MM.1S (cell line): ENCODE measurements around the gene SERPINE2.
"Not testable (repeated sequence)": the region's sequence is repeated elsewhere in the genome, so short reads cannot be mapped to it uniquely, and the experiment has no call there.

Experiments
- DNase-seq: peaks from one replicate; pipeline ENCODE4 v3.0.0-alpha.2; 2015
- H2AFZ ChIP-seq: fragments of 300-600 bp; sonication (generic); 2 replicates; pipeline ENCODE4 v1.6.0; 2016; ENCODE audit warnings: antibody characterized with exemption, low read length
- H3F3A ChIP-seq: fragments of 300-600 bp; sonication (generic); 2 replicates; pipeline ENCODE4 v1.6.1; 2016; ENCODE audit warnings: mild to moderate bottlenecking, antibody characterized with exemption, low read length, moderate library complexity, mixed read lengths; ENCODE audit not compliant: insufficient read depth
- H3K27ac ChIP-seq: fragments of 300-600 bp; sonication (generic); 2 replicates; pipeline ENCODE4 v1.5.1; 2016; ENCODE audit warnings: mild to moderate bottlenecking, low read length
- H3K27me3 ChIP-seq: fragments of 300-600 bp; sonication (generic); replicated peaks from 2 replicates; pipeline ENCODE4 v1.6.0; 2016; ENCODE audit warnings: low read length; ENCODE audit not compliant: insufficient read depth
- H3K36me3 ChIP-seq: fragments of 300-600 bp; sonication (generic); replicated peaks from 2 replicates; pipeline ENCODE4 v1.6.1; 2016; ENCODE audit warnings: mild to moderate bottlenecking, low read length, mixed read lengths; ENCODE audit not compliant: insufficient read depth
- H3K4me1 ChIP-seq: fragments of 300-600 bp; sonication (generic); 2 replicates; pipeline ENCODE4 v1.6.1; 2016; ENCODE audit warnings: low read length, mixed read lengths
- H3K4me2 ChIP-seq: fragments of 300-600 bp; sonication (generic); 2 replicates; pipeline ENCODE4 v1.6.0; 2016; ENCODE audit warnings: low read depth, low read length
- H3K4me3 ChIP-seq: fragments of 300-600 bp; sonication (generic); 2 replicates; pipeline ENCODE4 v1.5.1; 2016; ENCODE audit warnings: low read length, mixed read lengths
- H3K79me2 ChIP-seq: fragments of 300-600 bp; sonication (generic); 2 replicates; pipeline ENCODE4 v1.6.1; 2016; ENCODE audit warnings: mixed run types, low read length, mixed read lengths
- H3K9ac ChIP-seq: fragments of 300-600 bp; sonication (generic); 2 replicates; pipeline ENCODE4 v1.6.1; 2016; ENCODE audit warnings: low read length, mixed read lengths
- H3K9me2 ChIP-seq: fragments of 300-600 bp; sonication (generic); replicated peaks from 2 replicates; pipeline ENCODE4 v1.6.1; 2016; ENCODE audit warnings: mild to moderate bottlenecking, low read length, mixed read lengths; ENCODE audit not compliant: insufficient read depth
- H3K9me3 ChIP-seq: fragments of 300-600 bp; sonication (generic); replicated peaks from 2 replicates; pipeline ENCODE4 v1.6.1; 2016; ENCODE audit warnings: mild to moderate bottlenecking, low read length, mixed read lengths; ENCODE audit not compliant: insufficient read depth
- H4K20me1 ChIP-seq: fragments of 300-600 bp; sonication (generic); 2 replicates; pipeline ENCODE4 v1.6.1; 2016; ENCODE audit warnings: mild to moderate bottlenecking, low read length, moderate library complexity, mixed read lengths; ENCODE audit not compliant: insufficient read depth
- EZH2 ChIP-seq: fragments of 300-600 bp; sonication (generic); optimal IDR thresholded peaks from 2 replicates; pipeline ENCODE3; 2017; ENCODE audit warnings: low read depth, mild to moderate bottlenecking, antibody characterized with exemption, low read length, mixed read lengths
- EZH2phosphoT487 ChIP-seq: fragments of 300-600 bp; sonication (generic); IDR thresholded peaks from 2 replicates; pipeline ENCODE4 v1.6.1; 2018; ENCODE audit warnings: antibody characterized with exemption, low read length
- TF ChIP-seq, protein P1 (sequence below): fragments of 300-600 bp; sonication (generic); IDR thresholded peaks from 2 replicates; pipeline ENCODE4 v1.5.1; 2016; ENCODE audit warnings: antibody characterized with exemption, low read length, mixed read lengths

Gene SERPINE2

DNA sequence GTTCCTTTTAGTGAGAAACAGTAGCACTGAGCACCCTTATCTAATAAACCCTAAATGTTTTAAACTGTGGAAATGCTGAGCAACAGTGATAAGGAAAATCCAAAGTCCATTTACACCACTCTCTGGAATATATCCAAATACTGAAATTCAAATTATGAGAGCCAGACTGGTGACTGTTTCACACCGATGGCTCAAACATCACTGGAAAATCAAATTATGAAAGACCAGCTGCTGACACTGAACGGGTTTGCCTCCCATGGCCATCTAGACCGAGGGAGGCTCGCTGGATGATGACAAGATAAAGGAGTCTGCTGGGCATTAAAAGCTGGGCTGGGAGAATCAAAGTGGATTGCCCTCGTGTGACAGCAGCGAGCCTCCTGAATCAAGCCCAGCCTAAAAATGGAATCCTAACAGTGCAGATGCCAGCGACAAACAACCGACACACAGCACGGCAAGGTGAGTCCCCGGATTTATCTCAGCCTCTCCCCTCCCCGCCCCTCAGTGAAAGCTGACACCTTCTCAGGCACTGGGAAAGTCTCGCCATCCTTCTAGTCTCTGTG, 30.3 kb downstream of the SERPINE2 start:
- Histone ChIP-seq H3F3A (no peaks in the 10 kb centered on the region), H3K79me2 (0 out of 2 replicates have a peak, but pooled peaks cover 3% of the 10 kb centered on the region), H3K4me3 (no peak overlapping the region), H2AFZ (no peak overlapping the region), H3K27ac (no peak overlapping the region), H3K27me3 (no peaks in the 10 kb centered on the region), H4K20me1 (no peaks in the 10 kb centered on the region), H3K9me2 (no peaks in the 10 kb centered on the region), H3K9me3 (no peaks in the 10 kb centered on the region), H3K36me3 (no peaks in the 10 kb centered on the region), H3K9ac (no peak overlapping the region), H3K4me2 (no peak overlapping the region), H3K4me1 (peaks cover 5% of the 10 kb centered on the region; the same call in 1 of the 2 replicates)
- TF ChIP-seq EZH2 (no peak), EZH2phosphoT487 (no peak)
- TF ChIP-seq, protein P1, sequence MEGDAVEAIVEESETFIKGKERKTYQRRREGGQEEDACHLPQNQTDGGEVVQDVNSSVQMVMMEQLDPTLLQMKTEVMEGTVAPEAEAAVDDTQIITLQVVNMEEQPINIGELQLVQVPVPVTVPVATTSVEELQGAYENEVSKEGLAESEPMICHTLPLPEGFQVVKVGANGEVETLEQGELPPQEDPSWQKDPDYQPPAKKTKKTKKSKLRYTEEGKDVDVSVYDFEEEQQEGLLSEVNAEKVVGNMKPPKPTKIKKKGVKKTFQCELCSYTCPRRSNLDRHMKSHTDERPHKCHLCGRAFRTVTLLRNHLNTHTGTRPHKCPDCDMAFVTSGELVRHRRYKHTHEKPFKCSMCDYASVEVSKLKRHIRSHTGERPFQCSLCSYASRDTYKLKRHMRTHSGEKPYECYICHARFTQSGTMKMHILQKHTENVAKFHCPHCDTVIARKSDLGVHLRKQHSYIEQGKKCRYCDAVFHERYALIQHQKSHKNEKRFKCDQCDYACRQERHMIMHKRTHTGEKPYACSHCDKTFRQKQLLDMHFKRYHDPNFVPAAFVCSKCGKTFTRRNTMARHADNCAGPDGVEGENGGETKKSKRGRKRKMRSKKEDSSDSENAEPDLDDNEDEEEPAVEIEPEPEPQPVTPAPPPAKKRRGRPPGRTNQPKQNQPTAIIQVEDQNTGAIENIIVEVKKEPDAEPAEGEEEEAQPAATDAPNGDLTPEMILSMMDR, result no peak
- DNase-seq, result no peak

DNA sequence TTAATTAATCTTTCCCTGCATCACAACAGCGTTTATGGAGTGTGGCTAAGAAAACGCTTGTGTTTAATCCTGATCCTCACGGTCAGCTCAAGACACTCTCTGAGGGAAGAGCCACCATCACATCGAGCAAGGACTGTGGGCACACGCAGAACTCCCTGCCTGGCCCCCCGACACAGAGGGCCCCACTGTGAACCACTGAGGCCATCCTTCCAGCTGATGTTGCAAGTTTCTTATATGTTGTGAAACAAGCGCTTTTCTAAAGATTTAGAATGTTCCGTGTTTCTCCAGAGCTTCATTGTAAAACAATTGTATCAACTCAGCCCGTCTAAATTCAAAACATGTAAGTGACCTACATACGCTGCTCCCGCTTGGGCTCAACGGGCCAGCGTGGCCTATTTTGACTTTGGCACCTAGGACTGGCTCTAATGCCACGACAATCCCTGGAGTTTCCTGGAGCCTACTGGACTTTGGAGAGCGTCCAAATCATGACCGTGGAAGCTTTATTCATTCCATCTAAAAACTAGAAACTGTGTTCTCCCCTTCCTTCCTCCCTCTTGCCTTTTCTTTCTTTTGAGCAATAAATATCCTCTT, 34.9 kb downstream of the SERPINE2 start:
- no peak for DNase-seq
- no peak overlapping the region for H3K4me2 ChIP-seq
- no peaks in the 10 kb centered on the region for H3K4me1 ChIP-seq
- TF ChIP-seq, protein P1, result no peak
- TF ChIP-seq EZH2, result no peak
- no peak for TF ChIP-seq EZH2phosphoT487
- H3K79me2 ChIP-seq, result 0 out of 2 replicates have a peak, but pooled peaks cover 3% of the 10 kb centered on the region
- H3K9me3 ChIP-seq, result no peaks in the 10 kb centered on the region
- H3K27me3 ChIP-seq, result no peaks in the 10 kb centered on the region
- no peaks in the 10 kb centered on the region for H3K36me3 ChIP-seq
- no peak overlapping the region for H3K4me3 ChIP-seq
- H3K9ac ChIP-seq, result no peak overlapping the region
- H4K20me1 ChIP-seq, result no peaks in the 10 kb centered on the region
- H3K27ac ChIP-seq, result no peak overlapping the region
- no peaks in the 10 kb centered on the region for H3K9me2 ChIP-seq
- H3F3A ChIP-seq, result no peaks in the 10 kb centered on the region
- H2AFZ ChIP-seq, result no peak overlapping the region

GRCh38 chr2:224000662-224001061, 38.4 kb downstream of the SERPINE2 start:
- not testable (repeated sequence) for H3K4me3 ChIP-seq, H3K4me1 ChIP-seq, H3K27me3 ChIP-seq, H3K9me2 ChIP-seq, H3K4me2 ChIP-seq, H3K9ac ChIP-seq, H3K79me2 ChIP-seq, H4K20me1 ChIP-seq, H3K27ac ChIP-seq, H3F3A ChIP-seq, H3K36me3 ChIP-seq, H2AFZ ChIP-seq, H3K9me3 ChIP-seq, DNase-seq

DNA sequence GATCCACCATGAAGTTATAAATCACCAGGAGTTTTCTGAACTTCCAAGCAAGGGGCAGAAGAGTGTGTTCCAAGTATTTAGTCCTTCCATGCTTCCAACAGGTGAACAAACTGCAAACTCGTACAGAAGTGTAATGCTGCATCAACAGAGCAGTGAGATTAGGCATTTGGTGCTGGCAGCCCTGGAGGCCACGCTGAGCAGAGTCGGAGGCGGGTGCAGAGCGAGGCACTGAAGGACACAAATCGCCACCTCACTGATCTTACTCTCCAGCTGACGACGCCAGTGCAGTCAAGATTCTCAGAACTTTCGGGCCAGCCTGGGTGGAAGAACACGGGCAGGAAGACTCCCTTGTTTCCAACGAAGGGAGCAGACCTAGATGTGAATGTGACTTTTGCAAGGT, 39.2 kb downstream of the SERPINE2 start:
- no peak overlapping the region for H2AFZ ChIP-seq
- no peaks in the 10 kb centered on the region for H3K9me3 ChIP-seq
- TF ChIP-seq, protein P1, result no peak
- TF ChIP-seq EZH2phosphoT487, result no peak
- no peak for TF ChIP-seq EZH2
- H3K79me2 ChIP-seq, result no peaks in the 10 kb centered on the region
- no peaks in the 10 kb centered on the region for H3K36me3 ChIP-seq
- no peaks in the 10 kb centered on the region for H3K4me1 ChIP-seq
- no peaks in the 10 kb centered on the region for H3F3A ChIP-seq
- H3K9me2 ChIP-seq, result no peaks in the 10 kb centered on the region
- DNase-seq, result no peak
- H3K27me3 ChIP-seq, result no peaks in the 10 kb centered on the region
- no peak overlapping the region for H3K4me3 ChIP-seq
- no peak overlapping the region for H3K27ac ChIP-seq
- no peaks in the 10 kb centered on the region for H4K20me1 ChIP-seq
- H3K4me2 ChIP-seq, result no peak overlapping the region
- no peak overlapping the region for H3K9ac ChIP-seq
